Fibroblast of skin of left quadriceps (primary cell): ENCODE measurements around the gene GGACT.

Experiments used
- DNase-seq, 2 experiments: peaks; one replicate each; pipeline ENCODE4 v3.0.0-alpha.2; 2013; ENCODE audit warnings: low read depth in 2 of 2

GGACT gene

DNA sequence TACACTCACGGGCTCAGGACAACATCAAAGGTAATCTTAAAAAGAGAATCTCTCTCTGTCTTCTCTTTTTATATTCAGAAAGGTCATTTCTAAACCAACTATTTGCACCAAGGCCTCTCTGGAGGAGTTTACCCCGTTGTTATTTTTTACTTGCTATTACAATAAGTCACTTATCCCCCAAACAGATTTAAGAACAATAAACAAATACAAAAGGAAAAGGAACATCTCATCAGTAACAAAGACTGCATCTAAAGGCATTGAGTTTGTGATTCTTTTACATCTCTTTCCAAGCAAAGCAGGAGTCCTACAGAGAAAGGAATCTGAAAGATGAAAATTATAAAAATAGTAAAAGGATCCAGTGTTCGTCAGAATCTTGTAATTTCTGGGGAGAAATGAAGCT lies 75.4 kb downstream of the GGACT start:
- no peak for DNase-seq

- no peak for DNase-seq
Measured at GRCh38 chr13:100512422-100512821, 76.2 kb downstream of the GGACT start.

DNA sequence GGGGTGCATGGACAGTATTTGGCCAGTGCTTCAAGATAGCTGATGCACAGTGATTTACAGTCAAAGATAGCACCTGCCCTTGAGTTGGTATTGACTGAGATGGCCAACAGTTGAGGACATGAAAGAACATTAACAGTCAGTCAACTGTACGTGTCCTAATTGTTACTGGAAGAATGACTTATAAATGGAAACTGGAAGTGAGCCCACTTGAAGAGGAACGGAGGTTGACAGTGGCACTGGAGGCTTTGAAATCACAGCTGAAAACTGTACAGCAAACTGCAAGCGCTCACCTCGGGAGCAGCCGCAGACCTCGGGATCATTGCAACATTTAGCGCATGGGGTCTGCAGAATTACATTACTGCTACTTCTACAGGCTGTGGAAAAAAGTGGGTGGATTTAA lies 77.1 kb downstream of the GGACT start:
- no peak for DNase-seq

DNA sequence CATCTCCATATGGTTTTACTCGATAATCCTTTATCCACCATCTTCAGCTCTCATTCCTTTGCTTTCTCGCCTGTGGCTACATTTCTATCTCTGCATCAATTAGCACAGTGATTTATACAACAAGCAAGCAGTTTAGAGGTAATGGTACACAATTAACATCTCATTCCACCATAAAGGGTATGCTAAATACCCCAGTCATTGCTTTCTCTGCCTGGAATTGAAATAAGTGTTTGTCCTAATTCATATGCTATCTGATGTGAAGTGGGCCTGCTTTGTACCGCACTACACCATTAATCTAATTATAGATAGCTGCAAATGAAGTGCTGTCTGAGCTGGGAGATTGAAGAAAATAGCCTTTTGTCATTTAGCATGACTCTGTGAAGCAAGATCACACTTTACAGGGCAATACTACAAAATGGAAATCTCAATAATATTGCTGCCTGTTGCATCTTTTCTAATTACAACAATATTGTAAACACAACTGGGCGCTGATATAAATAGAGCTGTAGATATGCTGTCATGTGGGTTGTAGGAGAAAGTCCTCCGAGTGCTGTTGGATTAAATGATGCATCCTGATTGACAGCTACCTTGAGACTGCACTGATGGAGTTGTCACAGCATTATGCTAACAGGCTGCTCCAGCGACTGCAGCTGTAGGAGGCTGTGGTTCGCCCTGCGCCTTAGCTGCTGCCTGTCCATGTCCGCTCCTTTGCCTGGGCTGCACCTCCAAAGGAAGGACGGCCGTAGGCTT lies 78.2 kb downstream of the GGACT start:
- DNase-seq, result no peak

DNA sequence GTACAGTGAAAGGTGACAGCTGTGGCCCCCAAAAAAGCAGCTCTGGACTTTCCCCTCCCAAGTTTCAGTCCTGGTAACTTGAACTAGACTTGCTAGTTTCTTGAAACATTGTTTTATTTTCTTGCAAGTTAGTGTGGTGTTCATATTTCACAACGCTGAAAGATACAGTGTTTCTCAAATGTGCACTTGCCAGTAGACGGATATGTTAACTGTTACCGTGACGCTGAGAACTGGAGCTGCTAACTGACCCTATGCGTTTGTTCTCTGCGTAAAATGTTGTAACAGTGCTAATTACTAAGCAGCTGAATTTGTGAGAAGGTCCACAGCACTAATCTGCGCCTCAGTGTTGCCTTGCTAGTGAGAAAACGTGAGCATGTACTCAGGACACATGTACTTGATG lies 79.6 kb downstream of the GGACT start:
- DNase-seq, result no peak

DNA sequence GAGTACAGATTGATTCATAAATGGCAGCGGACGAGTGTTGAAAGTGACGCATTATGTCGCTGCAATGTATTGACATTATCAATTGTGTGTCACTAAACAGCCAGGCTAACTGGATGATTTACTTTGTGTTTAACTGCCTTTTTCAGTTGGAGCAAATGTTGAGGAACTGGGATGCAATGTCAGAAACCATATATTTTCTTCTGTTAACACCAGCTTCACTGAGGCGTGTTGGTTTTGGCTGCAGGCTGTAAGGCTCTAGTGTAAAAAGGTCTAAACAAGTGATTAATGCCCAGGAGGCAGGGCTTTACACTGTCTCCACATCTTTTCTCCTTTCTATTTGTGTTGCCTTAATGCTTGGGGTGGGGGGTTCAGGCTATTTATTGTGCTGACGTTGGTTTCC lies 80.1 kb downstream of the GGACT start:
- no peak for DNase-seq

GRCh38 chr13:100506600-100507422 lies 81.8 kb downstream of the GGACT start:
- no peak for DNase-seq

DNA sequence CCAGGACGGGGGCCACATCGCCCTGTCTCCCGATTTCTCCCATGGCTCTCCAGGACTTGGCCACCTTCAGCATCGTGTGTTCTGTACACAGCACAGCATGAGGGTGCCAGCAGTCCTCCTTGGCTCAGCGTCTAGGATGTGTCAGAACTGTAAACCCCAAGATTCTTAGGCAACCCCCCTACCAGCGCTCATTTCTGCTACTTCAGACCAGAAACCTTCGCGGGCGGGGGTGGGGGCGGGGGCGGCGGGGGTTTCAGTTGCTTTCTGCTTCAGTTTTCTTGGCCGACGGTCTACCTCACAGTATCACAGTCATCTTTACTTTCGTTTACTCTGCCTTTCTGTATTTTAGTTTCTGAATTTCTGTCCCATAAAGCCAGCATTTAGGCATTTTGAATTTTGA lies 82.4 kb downstream of the GGACT start:
- no peak for DNase-seq

GRCh38 chr13:100503622-100504021 lies 85.0 kb downstream of the GGACT start:
- DNase-seq, result no peak

GRCh38 chr13:100502446-100502845 lies 86.1 kb downstream of the GGACT start:
- no peak for DNase-seq

GRCh38 chr13:100497389-100497788 lies 91.2 kb downstream of the GGACT start:
- DNase-seq, result no peak

DNA sequence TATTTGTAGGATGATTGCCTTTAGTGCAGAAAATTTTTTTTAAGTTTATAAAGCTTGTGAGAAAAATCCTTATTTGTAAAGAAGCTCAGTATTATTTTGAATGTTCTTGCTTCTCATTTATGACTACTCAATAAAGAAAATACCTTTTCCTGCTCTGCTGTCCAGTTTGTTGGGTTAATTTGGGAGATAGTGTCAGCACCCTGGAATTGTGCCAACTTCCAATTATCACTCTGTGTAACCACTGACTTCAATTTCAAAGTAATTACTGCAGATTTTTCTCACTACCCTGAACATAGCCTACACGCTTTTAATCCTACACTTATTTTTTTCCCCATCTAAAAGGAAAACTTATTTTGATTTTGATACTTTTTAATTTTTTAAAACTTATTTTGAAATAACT lies 93.1 kb downstream of the GGACT start:
- DNase-seq, result no peak

DNA sequence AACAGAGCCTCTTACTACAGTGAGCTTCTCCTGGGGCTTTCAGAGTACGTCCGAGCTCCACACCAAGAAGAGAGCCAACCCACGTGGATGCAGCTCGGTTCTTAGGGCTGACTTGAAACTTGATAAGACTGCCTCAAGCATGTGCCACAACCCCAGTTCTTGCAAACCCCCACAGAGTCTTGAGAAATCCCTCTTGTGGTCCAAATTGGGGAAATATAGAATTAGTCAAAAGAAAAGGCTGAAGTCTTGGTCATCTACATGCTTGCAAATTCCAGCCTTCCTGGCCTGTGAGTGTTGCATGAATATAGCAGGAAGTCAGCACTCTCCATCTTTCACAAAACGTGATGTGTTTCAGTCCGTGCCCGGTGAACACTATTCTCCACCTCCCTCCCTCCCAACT lies 95.2 kb downstream of the GGACT start:
- DNase-seq, result no peak

GRCh38 chr13:100491164-100491842 lies 97.3 kb downstream of the GGACT start:
- DNase-seq, result no peak

- DNase-seq, result no peak
Measured at GRCh38 chr13:100490692-100491091, 97.9 kb downstream of the GGACT start.

- no peak for DNase-seq
Measured at GRCh38 chr13:100485265-100485664, 103.3 kb downstream of the GGACT start.

- no peak for DNase-seq
Measured at GRCh38 chr13:100484702-100485101, 103.9 kb downstream of the GGACT start.

DNA sequence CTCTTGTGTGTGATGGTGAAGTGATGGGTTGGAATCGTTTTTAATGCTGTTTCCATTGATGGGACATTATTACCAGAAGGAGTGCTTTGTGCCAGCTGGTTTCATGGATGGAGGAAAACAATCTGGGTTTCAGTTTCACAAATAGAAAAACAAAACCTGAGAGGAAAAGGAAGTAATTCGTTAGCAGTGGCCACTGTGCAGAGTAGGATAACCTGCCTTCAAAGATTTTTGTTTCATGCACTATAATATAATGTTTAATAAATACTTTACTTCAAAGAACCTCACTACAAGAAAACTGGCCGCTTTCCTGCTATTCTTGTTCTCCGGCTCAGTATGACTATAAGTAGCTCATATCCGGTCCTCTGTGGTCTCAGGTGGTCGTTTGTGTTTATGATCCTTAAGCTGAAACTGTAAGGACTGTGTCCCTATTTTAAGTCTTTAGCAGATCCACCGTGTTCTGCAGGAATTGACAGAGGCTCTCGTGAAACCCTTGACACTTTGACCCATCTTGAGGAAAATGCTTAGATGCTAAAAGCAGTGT lies 104.7 kb downstream of the GGACT start:
- no peak for DNase-seq

DNA sequence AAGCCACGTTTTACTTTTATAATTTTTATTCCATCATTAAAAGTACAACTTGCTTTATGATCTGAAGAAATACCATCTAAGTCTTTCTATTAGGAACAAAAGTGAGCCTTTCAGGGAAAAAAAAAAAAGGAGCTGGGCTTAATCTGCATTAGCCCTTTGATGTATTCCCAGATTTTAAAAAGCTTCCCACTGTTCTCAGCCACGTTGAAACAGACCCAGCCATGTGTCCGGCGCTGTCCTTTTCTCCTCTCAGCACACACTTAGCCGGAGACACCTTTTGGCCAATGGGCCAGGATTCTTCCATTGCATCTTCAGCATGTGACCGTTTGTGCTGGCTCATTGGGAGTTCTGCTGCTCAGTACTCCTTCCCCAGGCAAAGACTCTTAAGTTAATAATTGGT lies 105.5 kb downstream of the GGACT start:
- DNase-seq, result no peak

- no peak for DNase-seq
Measured at GRCh38 chr13:100480676-100481075, 107.9 kb downstream of the GGACT start.
